Breast epithelium (tissue), 4 donors: ENCODE measurements around the gene C16orf87. TPM values are rescaled to one million over a fixed set of nuclear protein-coding genes. Genes with fewer than 3 reads are reported as not detected.

Experiments
- DNase-seq, 2 donors: peaks; one replicate each; pipeline ENCODE4 v3.0.0-alpha.2; 2019; ENCODE audit warnings: low spot score in 2 of 2
- H3K27ac ChIP-seq, 2 donors: fragments of 200-600 bp; sonication (generic) in 1 of 2; one replicate each; pipeline ENCODE4 v1.5.1; 2016 to 2019; ENCODE audit warnings: mild to moderate bottlenecking in 1 of 2
- H3K27me3 ChIP-seq, 2 donors: fragments of 200-600 bp; sonication (generic) in 1 of 2; one replicate each; pipeline versions ENCODE4 v1.5.1 to v1.6.0; 2017 to 2019; ENCODE audit warnings: control low read depth in 1 of 2, mild to moderate bottlenecking in 1 of 2
- H3K36me3 ChIP-seq: fragments of 200-600 bp; one replicate; pipeline ENCODE4 v1.5.1; 2019
- H3K4me1 ChIP-seq, 2 donors: fragments of 200-600 bp; sonication (generic); one replicate each; pipeline ENCODE4 v1.5.1; 2016 to 2019; ENCODE audit warnings: control low read depth in 1 of 2
- H3K4me3 ChIP-seq, 3 donors: fragments of 200-600 bp; sonication (generic); 1 replicate in 2 of 3; 2 replicates in 1 of 3; pipeline ENCODE4 v1.5.1; 2016 to 2019; ENCODE audit warnings: mild to moderate bottlenecking in 3 of 3, moderate library complexity in 2 of 3
- H3K9me3 ChIP-seq, 2 donors: fragments of 200-600 bp; sonication (generic) in 1 of 2; one replicate each; pipeline ENCODE4 v1.5.1; 2016 to 2019; ENCODE audit warnings: control low read depth in 1 of 2
- CTCF ChIP-seq, 3 donors: fragments of 450-650 bp; IDR thresholded peaks; one replicate each; pipeline ENCODE4 v1.5.1; 2016 to 2017; ENCODE audit warnings: antibody characterized with exemption in 3 of 3, mild to moderate bottlenecking in 3 of 3, moderate library complexity in 3 of 3
- POLR2A ChIP-seq: fragments of 450-650 bp; IDR thresholded peaks from one replicate; pipeline ENCODE4 v1.6.1; 2016; ENCODE audit warnings: antibody characterized with exemption, mild to moderate bottlenecking, moderate library complexity
- POLR2AphosphoS5 ChIP-seq, 3 donors: sonication (generic); formaldehyde crosslinking; IDR thresholded peaks; one replicate each; pipeline ENCODE4 v1.6.1; 2017; ENCODE audit warnings: antibody characterized with exemption in 3 of 3
- intact Hi-C: fragments of 100-400 bp; cut with DNase I; formaldehyde crosslinking; loops from one replicate; pipeline ENCODE4 v1.15.1; 2023; ENCODE audit warnings: low total_unique reads
- total RNA-seq, 3 donors: library from RNA; depleted of rRNA; stranded (reverse); fragments of >200 nt; gene quantifications; one replicate each; pipeline ENCODE4 v1.1.0, GENCODE V29; 2016

Gene C16orf87
- total RNA-seq, 3 donors from 2014 or later = 3.6 to 7.6 (median 5.9) TPM

- intact Hi-C loops = no loop called here
- TF ChIP-seq CTCF (IDR thresholded peaks at IDR 0.05) = no peak
- TF ChIP-seq POLR2A = no peak
- TF ChIP-seq POLR2AphosphoS5 (IDR thresholded peaks at IDR 0.05) = no peak
- Histone ChIP-seq H3K4me3 (no peak overlapping the region), H3K9me3 (peaks cover 4 to 6% of the 10 kb centered on the region in 2 donors), H3K27ac (no peak overlapping the region), H3K36me3 (no peaks in the 10 kb centered on the region), H3K27me3 (no peaks in the 10 kb centered on the region), H3K4me1 (no peaks in the 10 kb centered on the region)
- no peak for DNase-seq
These were observed 48.7 kb downstream of the C16orf87 start for GRCh38 chr16:46782320-46782719.

DNA sequence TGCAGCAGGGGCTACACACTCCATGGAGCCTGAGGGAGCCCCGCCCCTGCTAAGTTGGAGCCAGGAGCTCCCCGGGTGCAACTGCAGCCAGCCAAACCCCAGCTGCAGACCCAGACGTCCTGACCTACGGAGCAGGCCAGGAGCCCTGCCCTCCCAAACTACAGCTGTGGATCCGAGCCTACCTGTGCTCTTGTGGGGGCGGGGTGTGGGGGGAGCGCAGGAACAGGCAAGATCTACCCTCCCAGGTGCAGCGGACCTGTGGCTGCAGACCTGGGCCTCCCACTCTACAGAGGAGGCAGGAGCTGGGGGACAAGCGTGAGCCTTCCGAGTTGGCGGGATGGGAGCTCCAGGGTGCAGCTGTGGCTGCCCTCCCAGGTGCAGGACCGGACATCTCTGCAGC lies 53.2 kb downstream of the C16orf87 start:
- TF ChIP-seq CTCF (IDR thresholded peaks at IDR 0.05) (no peak), POLR2A (no peak), POLR2AphosphoS5 (IDR thresholded peaks at IDR 0.05) (no peak)
- no peak for DNase-seq
- Histone ChIP-seq H3K36me3 (no peaks in the 10 kb centered on the region), H3K9me3 (no peaks in the 10 kb centered on the region), H3K27me3 (no peaks in the 10 kb centered on the region), H3K4me1 (no peaks in the 10 kb centered on the region), H3K4me3 (no peak overlapping the region), H3K27ac (no peak overlapping the region)
- intact Hi-C loops = no loop called here

DNA sequence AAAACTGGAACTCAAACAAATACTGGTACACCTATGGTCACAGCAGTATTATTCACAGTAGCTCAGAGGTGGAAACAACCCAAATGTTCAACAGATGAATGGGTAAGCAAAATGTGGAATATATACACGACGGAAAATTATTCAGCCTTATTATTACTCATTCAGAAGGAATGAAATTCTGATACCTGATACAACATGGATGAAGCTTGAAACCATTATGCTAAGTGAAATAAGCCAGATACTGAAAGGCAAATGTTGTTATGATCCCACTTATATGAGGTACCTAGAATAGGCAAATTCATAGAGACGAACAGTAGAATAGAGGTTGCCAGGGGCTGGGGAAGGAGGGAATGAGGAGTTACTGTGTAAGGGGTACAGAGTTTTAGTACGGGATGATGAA lies 55.8 kb downstream of the C16orf87 start:
- H3K36me3 ChIP-seq = no peaks in the 10 kb centered on the region
- H3K4me1 ChIP-seq = no peaks in the 10 kb centered on the region
- H3K9me3 ChIP-seq = no peaks in the 10 kb centered on the region
- H3K4me3 ChIP-seq = no peak overlapping the region
- intact Hi-C loops = no loop called here
- DNase-seq = no peak
- H3K27me3 ChIP-seq = no peaks in the 10 kb centered on the region
- TF ChIP-seq POLR2A (no peak), POLR2AphosphoS5 (IDR thresholded peaks at IDR 0.05) (no peak), CTCF (IDR thresholded peaks at IDR 0.05) (no peak)
- H3K27ac ChIP-seq = no peak overlapping the region

GRCh38 chr16:46774743-46775177 lies 56.2 kb downstream of the C16orf87 start:
- Histone ChIP-seq H3K36me3 (no peaks in the 10 kb centered on the region), H3K9me3 (no peaks in the 10 kb centered on the region), H3K4me1 (no peaks in the 10 kb centered on the region), H3K27me3 (no peaks in the 10 kb centered on the region), H3K4me3 (no peak overlapping the region), H3K27ac (no peak overlapping the region)
- no peak for TF ChIP-seq CTCF (IDR thresholded peaks at IDR 0.05)
- no peak for TF ChIP-seq POLR2AphosphoS5 (IDR thresholded peaks at IDR 0.05)
- no peak for TF ChIP-seq POLR2A
- intact Hi-C loops = no loop called here
- no peak for DNase-seq

GRCh38 chr16:46772463-46772862 lies 58.5 kb downstream of the C16orf87 start:
- DNase-seq = no peak
- TF ChIP-seq POLR2AphosphoS5 (IDR thresholded peaks at IDR 0.05) (no peak), CTCF (IDR thresholded peaks at IDR 0.05) (no peak), POLR2A (no peak)
- Histone ChIP-seq H3K9me3 (no peaks in the 10 kb centered on the region), H3K36me3 (no peaks in the 10 kb centered on the region), H3K4me3 (no peak overlapping the region), H3K27ac (no peak overlapping the region), H3K4me1 (no peaks in the 10 kb centered on the region), H3K27me3 (no peaks in the 10 kb centered on the region)
- intact Hi-C loops = no loop called here
